Hypothalamus (tissue), 51 donors: Measurements from ENCODE around the gene TRIM7.
"Not testable (repeated sequence)": the region's sequence is repeated elsewhere in the genome, so short reads cannot be mapped to it uniquely, and the experiment has no call there.

Experiments used
- DNase-seq, 51 donors: peaks; one replicate each; lab custom pipeline; 2025; lab: John Stamatoyannopoulos, UW

TRIM7 gene

DNA sequence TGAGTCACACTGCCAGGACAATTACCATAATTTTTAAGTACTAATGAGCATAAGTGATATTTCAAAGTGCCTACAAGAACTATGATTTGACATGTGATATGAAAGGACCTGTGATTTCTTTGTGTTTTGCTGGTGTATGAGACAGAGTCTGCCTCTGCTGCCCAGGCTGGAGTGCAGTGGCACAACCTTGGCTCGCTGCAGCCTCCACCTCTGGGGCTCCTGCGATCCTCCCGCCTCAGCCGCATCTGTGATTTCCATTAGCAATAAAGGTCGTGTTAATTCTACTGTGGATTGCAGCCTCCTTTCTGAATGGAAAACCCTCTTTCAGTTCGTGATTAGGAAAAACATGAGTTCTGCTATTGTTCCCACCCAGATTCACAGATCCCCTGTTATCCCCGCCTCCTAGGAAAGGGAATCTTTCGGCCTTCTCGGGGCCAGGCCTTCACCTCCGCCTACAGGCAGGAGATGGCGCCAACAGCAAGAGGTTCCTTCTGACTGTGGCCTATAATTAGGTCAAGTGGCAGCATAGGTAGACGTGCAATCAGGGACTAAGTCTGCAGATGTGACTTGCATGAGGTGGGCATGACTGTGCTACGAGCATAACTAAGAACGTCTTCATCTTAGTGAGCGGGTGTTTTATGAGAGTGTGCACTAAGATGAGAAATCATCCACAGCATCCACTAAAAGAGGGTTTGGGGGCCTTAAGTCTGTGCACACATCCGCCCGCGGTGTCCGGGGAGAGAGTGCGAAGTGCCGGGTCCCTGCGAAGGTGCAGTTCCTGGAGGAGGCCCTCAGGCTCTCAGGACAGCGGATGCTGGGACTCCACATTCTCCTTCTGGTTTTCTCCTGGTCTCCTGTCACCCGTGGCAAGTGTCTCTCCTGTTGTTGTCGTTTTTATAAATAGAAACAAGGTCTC, 23.1 kb downstream of the TRIM7 start:
- no peak for DNase-seq

DNA sequence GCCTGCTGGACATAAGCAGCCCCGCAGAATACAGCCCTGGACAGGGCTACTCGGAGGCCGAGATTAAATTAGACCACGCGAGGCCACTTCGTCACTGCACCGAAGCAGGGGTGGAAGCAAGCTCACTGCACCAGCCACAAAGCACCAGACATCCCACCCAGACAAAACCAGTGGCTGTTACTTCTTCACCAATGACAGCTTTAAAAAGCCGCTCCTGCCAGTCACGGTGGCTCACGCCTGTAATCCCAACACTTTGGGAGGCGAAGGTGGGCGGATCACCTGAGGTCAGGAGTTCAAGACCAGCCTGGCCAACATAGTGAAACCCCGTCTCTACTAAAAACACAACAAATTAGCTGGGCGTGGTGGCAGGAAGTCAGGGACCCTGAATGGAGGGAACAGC, 27.4 kb downstream of the TRIM7 start:
- not testable (repeated sequence) for DNase-seq

DNA sequence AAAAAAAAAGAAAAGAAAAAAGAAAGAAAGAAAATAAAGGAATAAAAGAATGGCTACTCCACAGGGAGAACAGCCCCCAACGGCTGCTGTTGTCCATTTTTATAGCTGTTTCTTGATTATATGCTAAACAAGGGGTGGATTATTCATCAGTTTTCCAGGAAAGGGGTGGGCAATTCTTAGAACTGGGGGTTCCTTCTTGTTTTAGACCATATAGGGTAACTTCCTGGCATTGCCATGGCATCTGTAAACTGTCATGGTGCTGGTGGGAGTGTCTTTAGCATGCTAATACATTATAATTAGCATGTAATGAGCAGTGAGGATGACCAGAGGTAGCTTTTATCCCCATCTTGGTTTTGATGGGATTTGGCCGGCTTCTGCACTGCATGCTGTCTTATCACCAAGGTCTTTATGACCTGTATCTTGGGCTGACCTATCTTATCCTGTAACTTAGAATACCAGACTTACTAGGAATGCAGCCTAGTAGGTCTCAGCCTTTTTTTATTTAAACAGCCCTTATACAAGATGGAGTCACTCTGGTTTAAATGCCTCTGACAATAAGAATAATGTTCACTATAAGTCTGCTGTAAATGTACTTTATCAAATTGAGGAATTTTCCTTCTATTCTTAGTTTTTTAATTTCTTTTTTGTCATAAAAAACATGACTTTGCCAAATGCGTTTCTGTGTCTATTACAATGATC, 28.6 kb downstream of the TRIM7 start:
- DNase-seq, result no peak

DNA sequence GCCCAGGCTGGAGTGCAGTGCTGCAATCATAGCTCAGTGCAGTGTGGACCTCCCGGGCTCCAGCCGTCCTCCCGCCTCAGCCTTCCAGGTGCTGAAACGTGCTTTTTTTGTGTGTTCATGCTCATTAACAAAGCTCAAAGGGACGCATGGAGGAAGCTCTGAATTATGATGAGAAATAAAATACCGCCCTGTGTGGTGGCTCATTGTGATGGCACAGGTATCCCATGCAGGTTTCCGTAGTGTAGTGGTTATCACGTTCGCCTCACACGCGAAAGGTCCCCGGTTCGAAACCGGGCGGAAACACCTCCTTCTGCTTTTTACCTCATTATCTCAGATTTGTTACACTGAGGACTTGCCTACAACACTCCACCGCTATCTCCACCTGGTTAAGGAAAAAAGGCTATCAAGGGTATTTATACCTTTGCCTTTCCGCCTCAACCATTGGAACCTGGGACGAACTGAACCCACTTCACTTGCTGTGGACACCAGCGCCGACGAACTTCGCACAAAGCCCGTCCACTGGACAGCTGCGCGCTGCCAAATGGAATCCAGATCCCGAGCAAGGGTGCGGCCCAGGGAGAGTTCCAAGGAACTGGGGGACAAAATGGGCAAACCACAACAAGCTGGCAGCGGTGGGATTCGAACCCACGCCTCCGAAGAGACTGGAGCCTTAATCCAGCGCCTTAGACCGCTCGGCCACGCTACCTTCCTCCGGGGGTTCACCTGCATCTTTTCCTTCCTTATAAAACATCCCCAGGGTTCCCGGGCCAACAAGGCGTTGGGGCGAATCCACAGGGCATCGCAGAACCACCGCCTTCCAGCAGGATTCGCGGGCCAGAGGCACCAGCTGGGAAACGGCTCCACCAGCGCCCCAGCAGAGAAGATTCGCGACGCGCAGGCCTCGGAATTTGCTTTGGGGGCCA, 31.3 kb downstream of the TRIM7 start:
- DNase-seq, result no peak

DNA sequence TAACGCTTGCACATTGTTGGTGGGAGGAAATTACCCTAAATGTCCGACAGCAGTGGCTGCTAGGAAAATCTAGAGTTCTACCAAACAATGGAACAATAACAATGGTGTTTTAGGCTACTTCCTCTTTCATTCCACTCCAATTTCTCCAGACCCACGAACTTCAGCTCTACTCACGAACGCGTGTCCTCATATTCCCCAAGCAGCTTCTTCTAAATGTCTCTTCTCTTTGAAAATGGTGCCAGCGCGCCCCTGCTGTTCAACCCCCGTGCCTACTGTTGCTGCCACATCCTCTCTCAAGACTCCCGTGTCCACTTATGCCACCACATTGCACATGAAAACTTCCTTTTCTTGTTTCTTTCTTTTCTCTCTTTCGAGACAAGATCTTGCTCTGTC, 32.0 kb downstream of the TRIM7 start:
- no peak for DNase-seq

DNA sequence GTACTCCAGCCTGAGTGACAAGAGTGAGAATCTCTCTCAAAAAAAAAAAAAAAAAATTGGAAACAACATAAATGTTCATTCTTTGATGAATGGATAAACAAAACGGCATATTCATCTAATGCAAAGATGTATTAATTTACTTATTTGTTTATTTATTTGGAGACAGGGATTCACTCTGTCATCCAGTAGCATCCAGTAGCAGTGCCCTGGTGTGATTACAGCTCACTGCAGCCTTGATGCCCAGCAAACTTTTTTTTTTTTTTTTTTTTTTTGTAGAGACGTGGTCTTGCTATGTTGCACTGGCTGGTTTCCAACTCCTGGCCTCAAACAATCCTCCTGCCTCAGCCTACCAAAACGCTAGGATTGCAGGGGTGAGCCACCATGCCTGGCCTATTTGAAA, 33.2 kb downstream of the TRIM7 start:
- DNase-seq, result no peak

DNA sequence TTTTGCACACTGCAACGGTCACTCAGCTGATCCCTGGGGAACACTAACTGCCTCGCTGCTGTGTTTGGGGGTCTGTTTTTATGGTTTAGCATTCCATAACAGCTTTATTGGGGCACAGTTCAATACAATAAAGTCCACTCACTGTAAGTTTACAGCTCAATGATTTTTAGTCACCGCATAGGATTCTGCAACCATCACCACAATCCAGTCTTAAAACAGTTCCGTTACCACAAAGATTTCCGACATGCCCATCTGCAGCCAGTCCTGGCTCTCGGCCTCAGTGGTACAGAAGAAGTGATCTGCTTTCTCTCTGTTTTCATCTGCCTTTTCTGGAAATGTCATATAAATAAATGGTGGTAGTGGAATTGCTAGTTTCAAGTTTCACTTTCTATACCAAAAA, 34.0 kb downstream of the TRIM7 start:
- DNase-seq, result no peak

DNA sequence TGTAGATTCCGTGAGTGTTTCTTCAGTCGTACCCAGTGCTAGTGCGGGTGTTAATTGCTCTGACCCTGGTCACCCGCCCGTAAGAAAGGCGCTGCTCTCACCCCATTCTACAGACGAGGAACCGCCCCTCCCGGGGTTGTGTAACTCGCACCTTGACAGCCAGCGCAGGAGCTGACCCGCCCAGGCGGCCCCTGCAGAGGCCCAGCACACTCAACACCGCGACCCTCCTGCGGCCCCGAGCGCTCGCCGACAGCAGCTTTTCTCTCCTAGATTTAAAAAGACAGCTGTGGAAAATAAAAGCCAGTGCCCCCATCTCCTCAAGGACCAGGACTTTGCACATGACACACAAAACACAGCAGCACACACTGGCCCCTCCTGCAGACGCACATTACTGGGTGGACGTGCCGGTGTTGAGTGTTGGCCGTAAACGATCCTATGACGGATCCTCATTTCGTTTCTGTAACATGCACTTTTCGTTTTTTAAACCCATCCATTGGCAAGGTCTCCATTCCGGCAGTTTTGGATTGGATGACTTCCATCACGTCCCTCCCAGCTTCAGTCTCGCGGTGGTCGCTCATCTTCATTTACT, 34.7 kb downstream of the TRIM7 start:
- no peak for DNase-seq

DNA sequence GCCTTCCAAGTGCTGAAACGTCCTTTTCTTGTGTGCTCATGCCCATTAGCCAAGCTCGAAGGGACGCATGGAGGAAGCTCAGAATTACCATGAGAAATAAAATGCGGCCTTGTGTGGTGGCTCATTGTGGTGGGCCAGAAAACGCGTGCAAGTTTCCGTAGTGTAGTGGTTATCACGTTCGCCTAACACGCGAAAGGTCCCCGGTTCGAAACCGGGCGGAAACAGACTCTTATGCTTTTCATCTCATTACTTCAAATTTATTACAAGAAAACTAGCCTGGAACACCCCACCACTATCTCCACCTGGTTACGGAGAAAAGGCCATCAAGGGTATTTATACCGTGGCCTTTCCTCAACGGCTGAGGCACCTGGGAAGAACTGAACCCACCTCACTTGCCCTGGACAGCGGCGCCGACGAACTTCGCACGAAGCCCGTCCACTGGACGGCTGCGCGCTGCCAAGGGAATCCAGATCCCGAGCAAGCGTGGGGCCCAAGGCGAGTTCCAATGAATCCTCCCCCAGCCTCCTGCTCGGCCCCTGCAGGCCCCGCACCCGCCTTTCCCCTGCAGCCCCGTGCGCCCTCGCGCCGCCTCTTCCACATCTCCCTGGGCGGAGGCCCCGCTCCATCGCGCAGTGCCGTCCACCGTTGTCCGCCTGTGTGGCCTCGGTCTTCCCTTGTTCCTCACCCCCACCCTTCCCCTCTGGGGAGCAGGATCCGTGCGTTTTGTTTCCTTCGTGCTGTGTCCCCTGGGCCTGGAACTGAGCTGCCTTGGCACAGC, 35.3 kb downstream of the TRIM7 start:
- DNase-seq, result peak in 14 of 51 donors; percentile 4 to 42 (median 20)

DNA sequence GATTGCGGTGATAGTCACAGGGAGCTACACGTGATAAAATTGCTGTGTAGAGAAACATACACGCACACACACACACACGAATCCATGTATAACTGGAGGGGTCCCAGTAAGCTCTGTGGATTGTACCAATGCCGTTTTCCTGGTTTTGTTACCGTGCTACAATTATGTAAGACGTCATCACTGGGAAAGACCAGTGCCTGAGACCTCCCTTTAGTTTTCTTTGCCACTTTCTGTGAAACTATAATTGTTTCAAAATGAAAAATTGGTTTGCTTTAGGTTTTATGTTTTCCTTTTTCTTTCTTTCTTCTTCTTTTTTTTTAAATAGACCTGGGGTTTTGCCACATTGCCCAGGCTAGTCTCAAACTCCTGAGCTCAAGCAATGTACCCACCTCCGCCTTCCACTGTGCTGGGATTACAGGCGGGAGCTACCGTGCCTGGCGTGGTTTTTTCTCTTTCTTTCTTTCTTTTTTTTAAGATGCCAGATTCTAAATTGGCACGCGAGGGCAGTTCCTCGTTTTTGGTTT, 36.3 kb downstream of the TRIM7 start:
- DNase-seq, result no peak

DNA sequence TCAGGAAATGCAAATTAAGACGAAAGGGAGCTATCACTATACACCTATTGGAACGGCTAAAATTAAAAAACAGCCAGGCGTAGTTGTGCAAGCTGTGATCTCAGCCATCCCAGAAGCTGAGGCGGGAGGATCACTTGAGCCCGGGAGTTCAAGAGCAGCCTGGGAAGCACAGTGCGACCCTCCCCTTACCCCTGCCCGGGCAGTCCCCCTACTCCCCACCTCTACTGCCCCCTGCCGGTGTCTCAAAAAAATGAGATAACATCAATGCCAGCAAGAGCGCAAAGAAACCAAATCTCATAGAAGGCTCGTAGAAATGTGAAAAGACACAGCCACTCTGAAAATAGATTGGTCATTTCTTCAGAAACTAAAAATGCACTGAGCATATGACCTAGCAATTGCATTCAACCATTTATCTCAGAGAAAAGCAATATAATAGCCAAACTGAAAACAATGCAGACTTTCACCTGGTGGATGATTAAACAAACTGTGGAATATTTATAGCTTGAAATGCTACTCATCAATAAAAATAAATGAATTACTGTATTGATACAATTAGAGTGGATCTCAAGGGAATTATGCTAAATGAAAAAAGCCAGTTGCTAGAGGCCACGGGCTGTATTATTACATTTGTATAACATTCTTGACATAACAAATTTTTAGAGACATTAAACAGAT, 37.0 kb downstream of the TRIM7 start:
- DNase-seq, result no peak

DNA sequence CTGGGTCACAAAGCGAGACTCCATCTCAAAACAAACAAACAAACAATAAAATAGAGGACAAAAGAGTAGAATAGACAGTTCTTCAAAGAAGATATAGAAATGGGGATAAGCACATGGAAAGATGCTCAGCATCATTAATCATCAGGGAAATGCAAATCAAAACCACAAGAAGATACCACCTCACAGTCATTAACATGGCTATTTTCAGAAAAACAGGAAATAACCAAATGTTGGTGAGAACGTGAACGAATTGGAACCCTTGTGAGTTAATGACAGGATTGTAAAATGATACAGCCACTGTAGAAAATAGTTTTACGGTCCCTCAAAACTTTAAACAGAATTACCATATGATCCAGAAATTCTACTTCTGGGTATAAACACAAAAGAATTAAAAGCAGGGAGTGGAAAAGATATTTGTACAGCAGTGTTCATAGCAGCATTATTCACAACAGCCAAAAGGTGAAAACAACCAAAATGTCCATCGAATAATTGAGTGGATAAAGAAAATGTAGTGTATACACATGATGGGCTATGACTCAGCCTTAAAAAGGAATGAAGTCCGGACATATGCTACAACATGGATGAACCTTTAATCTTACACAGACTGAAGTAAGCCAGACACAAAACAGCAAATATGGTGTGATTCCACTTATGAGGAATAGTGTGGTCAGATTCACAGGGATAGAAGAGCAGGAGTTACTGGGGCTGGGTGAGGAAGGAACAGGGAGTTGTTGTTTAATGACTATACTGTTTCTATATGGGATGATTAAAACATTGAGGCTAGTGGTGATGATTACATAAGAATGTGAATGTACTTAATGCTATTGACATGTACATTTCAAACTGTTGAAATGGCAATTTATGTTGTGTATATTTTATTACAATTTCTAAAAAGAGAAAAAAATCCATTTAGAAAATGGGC, 37.9 kb downstream of the TRIM7 start:
- no peak for DNase-seq

DNA sequence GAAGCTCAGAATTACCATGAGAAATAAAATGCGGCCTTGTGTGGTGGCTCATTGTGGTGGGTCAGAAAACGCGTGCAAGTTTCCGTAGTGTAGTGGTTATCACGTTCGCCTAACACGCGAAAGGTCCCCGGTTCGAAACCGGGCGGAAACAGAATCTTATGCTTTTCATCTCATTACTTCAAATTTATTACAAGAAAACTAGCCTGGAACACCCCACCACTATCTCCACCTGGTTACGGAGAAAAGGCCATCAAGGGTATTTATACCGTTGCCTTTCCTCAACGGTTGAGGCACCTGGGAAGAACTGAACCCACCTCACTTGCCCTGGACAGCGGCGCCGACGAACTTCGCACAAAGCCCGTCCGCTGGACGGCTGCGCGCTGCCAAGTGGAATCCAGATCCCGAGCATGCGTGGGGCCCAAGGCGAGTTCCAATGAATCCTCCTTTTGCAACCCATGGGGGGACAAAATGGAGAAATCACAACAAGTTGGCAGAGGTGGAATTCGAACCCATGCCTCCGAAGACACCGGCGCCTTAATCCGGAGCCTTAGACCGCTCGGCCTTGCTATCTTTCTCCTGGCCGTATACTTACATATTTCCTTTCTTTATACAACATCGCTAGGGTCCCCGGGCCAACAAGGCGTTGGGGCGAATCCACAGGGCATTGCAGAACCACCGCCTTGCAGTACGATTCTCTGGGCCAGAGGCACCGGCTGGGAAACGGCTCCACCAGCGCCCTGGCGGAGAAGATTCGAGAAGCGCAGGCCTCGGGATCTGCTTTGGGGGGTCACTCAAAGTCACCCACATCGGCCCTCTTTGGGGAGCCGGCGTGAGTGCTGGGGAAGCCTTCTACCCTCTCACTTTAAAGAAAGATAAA, 40.7 kb downstream of the TRIM7 start:
- no peak for DNase-seq

DNA sequence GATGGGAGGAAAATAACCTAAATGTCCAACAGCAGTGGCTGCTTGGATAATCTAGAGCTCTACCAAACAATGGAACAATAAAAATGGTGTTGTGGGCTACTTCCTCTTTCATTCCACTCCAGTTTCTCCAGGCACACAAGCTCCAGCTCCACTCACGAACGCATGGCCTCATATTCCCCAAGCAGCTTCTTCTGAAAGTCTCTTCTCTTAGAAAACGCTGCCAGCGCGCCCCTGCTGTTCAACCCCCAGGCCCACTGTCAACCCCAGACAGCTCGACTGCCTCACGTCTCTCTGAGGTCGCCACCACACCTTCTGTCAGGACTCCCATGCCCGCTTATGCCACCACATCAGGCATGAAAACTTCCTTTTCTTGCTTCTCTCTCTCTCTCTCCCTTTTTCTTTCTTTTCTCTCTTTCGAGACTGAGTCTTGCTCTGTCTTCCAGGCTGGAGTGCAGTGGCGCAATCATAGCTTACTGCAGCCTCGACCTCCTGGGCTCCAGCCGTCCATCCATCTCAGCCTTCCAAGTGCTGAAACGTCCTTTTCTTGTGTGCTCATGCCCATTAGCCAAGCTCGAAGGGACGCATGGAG, 41.4 kb downstream of the TRIM7 start:
- DNase-seq, result no peak

DNA sequence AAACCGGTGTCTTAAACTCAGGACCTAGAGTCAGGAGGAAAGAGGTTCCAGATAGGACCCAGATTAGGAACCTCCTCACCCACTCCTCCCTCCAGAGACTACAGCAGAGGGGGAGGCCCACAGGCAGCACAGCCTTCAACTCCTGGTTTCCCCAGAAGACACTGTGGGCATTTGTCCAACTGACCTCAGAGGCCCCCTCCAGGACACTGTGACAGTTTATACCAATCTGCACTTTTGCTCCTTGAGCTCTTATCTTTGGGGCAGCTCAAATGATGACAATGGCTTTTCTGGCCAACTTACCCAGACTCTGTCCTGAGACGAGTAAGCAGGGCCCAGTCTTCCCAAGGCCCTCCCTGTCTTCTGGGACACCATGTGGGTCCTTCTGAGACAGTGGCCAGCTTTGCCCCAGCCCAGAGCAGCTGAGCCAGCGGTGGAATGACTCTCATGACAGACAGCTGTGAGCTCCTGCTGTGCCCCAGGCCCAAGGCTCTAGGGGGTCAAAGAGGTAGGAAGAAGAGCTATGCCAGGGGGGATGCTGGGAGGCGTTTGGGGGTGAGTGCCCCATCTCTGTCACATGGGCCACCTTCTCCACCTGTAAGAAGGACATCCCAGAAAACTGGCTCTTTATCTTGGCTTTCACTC, 43.3 kb downstream of the TRIM7 start:
- DNase-seq, result peak in 1 of 51 donors; percentile 42
